ENCODE results near the gene RHEB.

DNA sequence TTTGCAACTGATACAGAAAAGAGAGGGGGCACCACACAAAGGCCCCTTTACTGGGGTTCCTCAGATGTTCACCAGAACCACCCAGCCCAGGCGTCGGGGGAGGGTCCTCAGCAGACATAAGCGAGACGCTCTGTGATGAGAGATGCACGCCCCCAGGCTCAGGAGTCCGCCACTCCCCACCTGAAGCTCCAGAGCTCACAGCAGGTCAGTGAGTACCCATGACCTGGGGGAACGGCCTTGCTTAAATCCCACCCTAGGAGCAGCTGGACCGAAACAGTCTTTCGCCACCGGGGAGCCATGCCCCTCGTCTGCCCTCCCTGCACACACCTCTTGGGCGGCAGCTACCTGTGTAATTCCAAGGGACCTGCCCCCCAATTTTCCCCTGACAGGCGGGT, 82.5 kb downstream of the RHEB start:
- TF ChIP-seq RAD21 (conservative IDR thresholded peaks at IDR 0.05) (no peak), EZH2 (IDR thresholded peaks at IDR 0.05; ENCODE audit: borderline replicate concordance, insufficient read depth, low read length, poor library complexity, severe bottlenecking) (no peak), EP300 (conservative IDR thresholded peaks at IDR 0.05; ENCODE audit: poor library complexity, severe bottlenecking) (no peak), POLR2AphosphoS5 (IDR thresholded peaks at IDR 0.05) (no peak)
- TF ChIP-seq, protein P1, sequence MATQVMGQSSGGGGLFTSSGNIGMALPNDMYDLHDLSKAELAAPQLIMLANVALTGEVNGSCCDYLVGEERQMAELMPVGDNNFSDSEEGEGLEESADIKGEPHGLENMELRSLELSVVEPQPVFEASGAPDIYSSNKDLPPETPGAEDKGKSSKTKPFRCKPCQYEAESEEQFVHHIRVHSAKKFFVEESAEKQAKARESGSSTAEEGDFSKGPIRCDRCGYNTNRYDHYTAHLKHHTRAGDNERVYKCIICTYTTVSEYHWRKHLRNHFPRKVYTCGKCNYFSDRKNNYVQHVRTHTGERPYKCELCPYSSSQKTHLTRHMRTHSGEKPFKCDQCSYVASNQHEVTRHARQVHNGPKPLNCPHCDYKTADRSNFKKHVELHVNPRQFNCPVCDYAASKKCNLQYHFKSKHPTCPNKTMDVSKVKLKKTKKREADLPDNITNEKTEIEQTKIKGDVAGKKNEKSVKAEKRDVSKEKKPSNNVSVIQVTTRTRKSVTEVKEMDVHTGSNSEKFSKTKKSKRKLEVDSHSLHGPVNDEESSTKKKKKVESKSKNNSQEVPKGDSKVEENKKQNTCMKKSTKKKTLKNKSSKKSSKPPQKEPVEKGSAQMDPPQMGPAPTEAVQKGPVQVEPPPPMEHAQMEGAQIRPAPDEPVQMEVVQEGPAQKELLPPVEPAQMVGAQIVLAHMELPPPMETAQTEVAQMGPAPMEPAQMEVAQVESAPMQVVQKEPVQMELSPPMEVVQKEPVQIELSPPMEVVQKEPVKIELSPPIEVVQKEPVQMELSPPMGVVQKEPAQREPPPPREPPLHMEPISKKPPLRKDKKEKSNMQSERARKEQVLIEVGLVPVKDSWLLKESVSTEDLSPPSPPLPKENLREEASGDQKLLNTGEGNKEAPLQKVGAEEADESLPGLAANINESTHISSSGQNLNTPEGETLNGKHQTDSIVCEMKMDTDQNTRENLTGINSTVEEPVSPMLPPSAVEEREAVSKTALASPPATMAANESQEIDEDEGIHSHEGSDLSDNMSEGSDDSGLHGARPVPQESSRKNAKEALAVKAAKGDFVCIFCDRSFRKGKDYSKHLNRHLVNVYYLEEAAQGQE (IDR thresholded peaks at IDR 0.05; ENCODE audit: borderline replicate concordance) = no peak
- TF ChIP-seq, protein P2, sequence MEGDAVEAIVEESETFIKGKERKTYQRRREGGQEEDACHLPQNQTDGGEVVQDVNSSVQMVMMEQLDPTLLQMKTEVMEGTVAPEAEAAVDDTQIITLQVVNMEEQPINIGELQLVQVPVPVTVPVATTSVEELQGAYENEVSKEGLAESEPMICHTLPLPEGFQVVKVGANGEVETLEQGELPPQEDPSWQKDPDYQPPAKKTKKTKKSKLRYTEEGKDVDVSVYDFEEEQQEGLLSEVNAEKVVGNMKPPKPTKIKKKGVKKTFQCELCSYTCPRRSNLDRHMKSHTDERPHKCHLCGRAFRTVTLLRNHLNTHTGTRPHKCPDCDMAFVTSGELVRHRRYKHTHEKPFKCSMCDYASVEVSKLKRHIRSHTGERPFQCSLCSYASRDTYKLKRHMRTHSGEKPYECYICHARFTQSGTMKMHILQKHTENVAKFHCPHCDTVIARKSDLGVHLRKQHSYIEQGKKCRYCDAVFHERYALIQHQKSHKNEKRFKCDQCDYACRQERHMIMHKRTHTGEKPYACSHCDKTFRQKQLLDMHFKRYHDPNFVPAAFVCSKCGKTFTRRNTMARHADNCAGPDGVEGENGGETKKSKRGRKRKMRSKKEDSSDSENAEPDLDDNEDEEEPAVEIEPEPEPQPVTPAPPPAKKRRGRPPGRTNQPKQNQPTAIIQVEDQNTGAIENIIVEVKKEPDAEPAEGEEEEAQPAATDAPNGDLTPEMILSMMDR (IDR thresholded peaks at IDR 0.05; ENCODE audit: poor library complexity, severe bottlenecking) = no peak

Measured in neural cell (in vitro differentiated cells).